ENCODE results near the gene KCNQ1.

Gene KCNQ1

GRCh38 chr11:2584812-2585565 lies 140.2 kb downstream of the KCNQ1 start:
- no peaks in the 10 kb centered on the region for H3K9me3 Mint-ChIP-seq
- H3K36me3 Mint-ChIP-seq (ENCODE audit: low read depth), result peaks cover 40% of the 10 kb centered on the region
- no peaks in the 10 kb centered on the region for H3K4me1 Mint-ChIP-seq (ENCODE audit: low read depth)
- no peak overlapping the region for H3K4me3 Mint-ChIP-seq
- intact Hi-C loops (cut with micrococcal nuclease), result no loop called here
- no peaks in the 10 kb centered on the region for H3K27me3 Mint-ChIP-seq
- no peak overlapping the region for H3K27ac Mint-ChIP-seq

GRCh38 chr11:2585566-2586086 lies 140.8 kb downstream of the KCNQ1 start:
- Mint-ChIP-seq H3K4me3 (no peak overlapping the region), H3K36me3 (ENCODE audit: low read depth) (peaks cover 43% of the 10 kb centered on the region), H3K4me1 (ENCODE audit: low read depth) (no peaks in the 10 kb centered on the region), H3K27ac (no peak overlapping the region), H3K27me3 (no peaks in the 10 kb centered on the region), H3K9me3 (no peaks in the 10 kb centered on the region)
- intact Hi-C loops (cut with micrococcal nuclease), result no loop called here

GRCh38 chr11:2586087-2586792 lies 141.4 kb downstream of the KCNQ1 start:
- Mint-ChIP-seq H3K27ac (no peak overlapping the region), H3K4me1 (ENCODE audit: low read depth) (no peaks in the 10 kb centered on the region), H3K9me3 (no peaks in the 10 kb centered on the region), H3K36me3 (ENCODE audit: low read depth) (peaks cover 45% of the 10 kb centered on the region), H3K27me3 (no peaks in the 10 kb centered on the region), H3K4me3 (no peak overlapping the region)
- intact Hi-C loops (cut with micrococcal nuclease), result no loop called here

- Mint-ChIP-seq H3K4me1 (ENCODE audit: low read depth) (no peaks in the 10 kb centered on the region), H3K36me3 (ENCODE audit: low read depth) (peaks cover 50% of the 10 kb centered on the region), H3K4me3 (no peak overlapping the region), H3K9me3 (no peaks in the 10 kb centered on the region), H3K27me3 (no peaks in the 10 kb centered on the region), H3K27ac (no peak overlapping the region)
- intact Hi-C loops (cut with micrococcal nuclease), result no loop called here
Measured at GRCh38 chr11:2586793-2587131, 142.0 kb downstream of the KCNQ1 start.

GRCh38 chr11:2587132-2587930 lies 142.5 kb downstream of the KCNQ1 start:
- Mint-ChIP-seq H3K27me3 (no peaks in the 10 kb centered on the region), H3K4me1 (ENCODE audit: low read depth) (no peaks in the 10 kb centered on the region), H3K36me3 (ENCODE audit: low read depth) (peaks cover 56% of the 10 kb centered on the region), H3K27ac (no peak overlapping the region), H3K4me3 (no peak overlapping the region), H3K9me3 (no peaks in the 10 kb centered on the region)
- intact Hi-C loops (cut with micrococcal nuclease), result no loop called here

GRCh38 chr11:2587976-2588748 lies 143.4 kb downstream of the KCNQ1 start:
- H3K4me1 Mint-ChIP-seq (ENCODE audit: low read depth), result no peaks in the 10 kb centered on the region
- no peaks in the 10 kb centered on the region for H3K27me3 Mint-ChIP-seq
- intact Hi-C loops (cut with micrococcal nuclease), result no loop called here
- no peak overlapping the region for H3K27ac Mint-ChIP-seq
- no peaks in the 10 kb centered on the region for H3K9me3 Mint-ChIP-seq
- H3K4me3 Mint-ChIP-seq, result no peak overlapping the region
- H3K36me3 Mint-ChIP-seq (ENCODE audit: low read depth), result peaks cover 64% of the 10 kb centered on the region

- H3K27me3 Mint-ChIP-seq, result no peaks in the 10 kb centered on the region
- H3K4me3 Mint-ChIP-seq, result no peak overlapping the region
- peaks cover 73% of the 10 kb centered on the region for H3K36me3 Mint-ChIP-seq (ENCODE audit: low read depth)
- no peaks in the 10 kb centered on the region for H3K4me1 Mint-ChIP-seq (ENCODE audit: low read depth)
- H3K27ac Mint-ChIP-seq, result no peak overlapping the region
- intact Hi-C loops (cut with micrococcal nuclease), result no loop called here
- no peaks in the 10 kb centered on the region for H3K9me3 Mint-ChIP-seq
Measured at GRCh38 chr11:2588809-2589537, 144.2 kb downstream of the KCNQ1 start.

- intact Hi-C loops (cut with micrococcal nuclease), result no loop called here
- H3K9me3 Mint-ChIP-seq, result no peaks in the 10 kb centered on the region
- no peak overlapping the region for H3K27ac Mint-ChIP-seq
- H3K4me3 Mint-ChIP-seq, result no peak overlapping the region
- no peaks in the 10 kb centered on the region for H3K4me1 Mint-ChIP-seq (ENCODE audit: low read depth)
- H3K36me3 Mint-ChIP-seq (ENCODE audit: low read depth), result peaks cover 78% of the 10 kb centered on the region
- H3K27me3 Mint-ChIP-seq, result no peaks in the 10 kb centered on the region
Measured at GRCh38 chr11:2589538-2589934, 144.7 kb downstream of the KCNQ1 start.

GRCh38 chr11:2590131-2590964 lies 145.5 kb downstream of the KCNQ1 start:
- no peak overlapping the region for H3K4me3 Mint-ChIP-seq
- no peaks in the 10 kb centered on the region for H3K27me3 Mint-ChIP-seq
- H3K9me3 Mint-ChIP-seq, result no peaks in the 10 kb centered on the region
- H3K36me3 Mint-ChIP-seq (ENCODE audit: low read depth), result peaks cover 82% of the 10 kb centered on the region
- no peak overlapping the region for H3K27ac Mint-ChIP-seq
- H3K4me1 Mint-ChIP-seq (ENCODE audit: low read depth), result no peaks in the 10 kb centered on the region
- intact Hi-C loops (cut with micrococcal nuclease), result no loop called here

- H3K4me3 Mint-ChIP-seq, result no peak overlapping the region
- H3K4me1 Mint-ChIP-seq (ENCODE audit: low read depth), result no peaks in the 10 kb centered on the region
- no peaks in the 10 kb centered on the region for H3K9me3 Mint-ChIP-seq
- H3K27me3 Mint-ChIP-seq, result no peaks in the 10 kb centered on the region
- no peak overlapping the region for H3K27ac Mint-ChIP-seq
- intact Hi-C loops (cut with micrococcal nuclease), result no loop called here
- peaks cover 89% of the 10 kb centered on the region for H3K36me3 Mint-ChIP-seq (ENCODE audit: low read depth)
Measured at GRCh38 chr11:2590965-2591754, 146.4 kb downstream of the KCNQ1 start.

GRCh38 chr11:2591805-2592204 lies 147.0 kb downstream of the KCNQ1 start:
- no peak overlapping the region for H3K27ac Mint-ChIP-seq
- H3K36me3 Mint-ChIP-seq (ENCODE audit: low read depth), result peaks cover 94% of the 10 kb centered on the region
- intact Hi-C loops (cut with micrococcal nuclease), result no loop called here
- H3K4me3 Mint-ChIP-seq, result no peak overlapping the region
- H3K4me1 Mint-ChIP-seq (ENCODE audit: low read depth), result no peaks in the 10 kb centered on the region
- no peaks in the 10 kb centered on the region for H3K27me3 Mint-ChIP-seq
- no peaks in the 10 kb centered on the region for H3K9me3 Mint-ChIP-seq
